ENCODE measurements around the gene RFXANK. TPM values are rescaled to one million over a fixed set of nuclear protein-coding genes. Genes with fewer than 3 reads are reported as not detected.
A peak's percentile ranks its signal among the peaks of the same experiment; 100 is the strongest.

The RFXANK gene
- total and polyA plus RNA-seq, 9 of the 15 experiments (the other 6 are each of a cell fraction or from before 2014, with no cell fraction given) = 68.6 to 181 (median 150) TPM

- TF ChIP-seq UBTF (IDR thresholded peaks at IDR 0.05; ENCODE audit: borderline replicate concordance in 1 of 2, low read depth in 2 of 2, low read length in 2 of 2) = 0 out of 4 replicates have a peak, but pooled peaks of 1 of the 2 experiments have one; percentile 45
- TF ChIP-seq RUNX1 (IDR thresholded peaks at IDR 0.05; ENCODE audit: low read depth) = peak; percentile 73; the same call in 1 of the 2 replicates
- no peak for TF ChIP-seq CREB5 (CRISPR knock-in tag; IDR thresholded peaks at IDR 0.05)
- peak; percentile 77; the same call in 1 of the 2 replicates for TF ChIP-seq CREM (IDR thresholded peaks at IDR 0.05; ENCODE audit: low read depth)
- peak; percentile 82; the same call in 1 of the 2 replicates for TF ChIP-seq BRD4 (IDR thresholded peaks at IDR 0.05)
- no peak for TF ChIP-seq HOXB6 (CRISPR knock-in tag; IDR thresholded peaks at IDR 0.05; ENCODE audit: borderline replicate concordance)
- TF ChIP-seq HNRNPH1 (optimal IDR thresholded peaks at IDR 0.05; ENCODE audit: low read depth, low read length) = no peak
- no peak for TF ChIP-seq ZNF354B (CRISPR knock-in tag; IDR thresholded peaks at IDR 0.05)
- no peak for TF ChIP-seq GTF2B (IDR thresholded peaks at IDR 0.05; ENCODE audit: extremely low read depth, insufficient read length)
- TF ChIP-seq ZBTB33 (CRISPR knock-in tag; IDR thresholded peaks at IDR 0.05) = 0 out of 2 replicates have a peak, but pooled peaks have one; percentile 10
- no peak for TF ChIP-seq DNMT1 (IDR thresholded peaks at IDR 0.05)
- no peak for TF ChIP-seq TFE3 (CRISPR knock-in tag; IDR thresholded peaks at IDR 0.05)
- TF ChIP-seq ZFPM2 (CRISPR knock-in tag; IDR thresholded peaks at IDR 0.05) = no peak
- no peak for TF ChIP-seq KAT2B (IDR thresholded peaks at IDR 0.05; ENCODE audit: low read depth, low read length)
- no peak for TF ChIP-seq CTCFL (IDR thresholded peaks at IDR 0.05; ENCODE audit: borderline replicate concordance, insufficient read depth, low read depth, low read length, poor library complexity, severe bottlenecking)
- TF ChIP-seq ZNF766 (CRISPR knock-in tag; conservative IDR thresholded peaks at IDR 0.05) = no peak
These were observed at the start of gene RFXANK, which contains the start of gene BORCS8 (continued) for GRCh38 chr19:19192078-19192882.

Measured in K562 (cell line).